Liver (tissue), 9 donors: Measurements from ENCODE around the gene JAGN1. TPM values are rescaled to one million over a fixed set of nuclear protein-coding genes. Genes with fewer than 3 reads are reported as not detected.

Source experiments
- DNase-seq: peaks from one replicate; pipeline ENCODE4 v3.0.0-alpha.2; 2017; ENCODE audit warnings: low spot score
- H3K27ac ChIP-seq, 2 donors: one replicate each; pipeline ENCODE4 v1.7.0; 2013; ENCODE audit warnings: inconsistent platforms in 2 of 2, low read length in 2 of 2, control low read depth in 1 of 2, low read depth in 1 of 2, mild to moderate bottlenecking in 1 of 2
- H3K27me3 ChIP-seq, 4 donors: one replicate each; pipeline versions ENCODE4 v1.6.1 to v1.7.0; 2013; ENCODE audit warnings: low read length in 3 of 4, inconsistent platforms in 1 of 4, mild to moderate bottlenecking in 1 of 4, moderate library complexity in 1 of 4; ENCODE audit not compliant: control insufficient read depth in 4 of 4, insufficient read depth in 4 of 4
- H3K36me3 ChIP-seq, 4 donors: one replicate each; pipeline versions ENCODE4 v1.6.1 to v1.7.0; 2013; ENCODE audit warnings: low read length in 3 of 4, mild to moderate bottlenecking in 3 of 4, low read depth in 1 of 4, moderate library complexity in 1 of 4; ENCODE audit not compliant: control insufficient read depth in 4 of 4, insufficient read depth in 3 of 4
- H3K4me1 ChIP-seq, 4 donors: one replicate each; pipeline versions ENCODE4 v1.6.1 to v1.7.0; 2013; ENCODE audit warnings: low read length in 3 of 4, mild to moderate bottlenecking in 3 of 4, moderate library complexity in 1 of 4; ENCODE audit not compliant: control insufficient read depth in 4 of 4, insufficient read depth in 4 of 4
- H3K4me3 ChIP-seq, 3 donors: one replicate each; pipeline versions ENCODE4 v1.6.1 to v1.7.0; 2013; ENCODE audit warnings: low read length in 3 of 3, control low read depth in 1 of 3, low read depth in 1 of 3, mild to moderate bottlenecking in 1 of 3
- H3K9ac ChIP-seq, 2 donors: one replicate each; pipeline ENCODE4 v1.7.0; 2013; ENCODE audit warnings: low read length in 2 of 2, mild to moderate bottlenecking in 2 of 2, moderate library complexity in 2 of 2, control low read depth in 1 of 2, low read depth in 1 of 2
- H3K9me3 ChIP-seq, 4 donors: one replicate each; pipeline versions ENCODE4 v1.6.1 to v1.7.0; 2013; ENCODE audit warnings: low read length in 3 of 4; ENCODE audit not compliant: control insufficient read depth in 4 of 4
- CTCF ChIP-seq: fragments of 150-350 bp; IDR thresholded peaks from 2 replicates; pipeline ENCODE4 v1.5.1; 2017; ENCODE audit warnings: improper control_type of control experiment, low read depth, low read length; ENCODE audit not compliant: missing input control
- EGR1 ChIP-seq, 2 donors: IDR thresholded peaks; 2 replicates each; pipeline ENCODE4 v1.6.1; 2016 to 2018; ENCODE audit warnings: antibody characterized with exemption in 2 of 2, low read depth in 2 of 2
- FOXA1 ChIP-seq: IDR thresholded peaks from 2 replicates; pipeline ENCODE4 v1.6.1; 2016; ENCODE audit warnings: antibody characterized with exemption
- FOXA2 ChIP-seq: IDR thresholded peaks from 2 replicates; pipeline ENCODE4 v1.6.1; 2016; ENCODE audit warnings: antibody characterized with exemption
- GABPA ChIP-seq, 2 donors: IDR thresholded peaks in 1 of 2; conservative IDR thresholded peaks in 1 of 2; 2 replicates each; pipeline ENCODE4 v1.6.1; 2016; ENCODE audit warnings: antibody characterized with exemption in 2 of 2, mild to moderate bottlenecking in 1 of 2, moderate library complexity in 1 of 2
- HNF4A ChIP-seq, 2 donors: conservative IDR thresholded peaks; 2 replicates each; pipeline ENCODE4 v1.6.1; 2016; ENCODE audit warnings: antibody characterized with exemption in 2 of 2, mild to moderate bottlenecking in 2 of 2
- HNF4G ChIP-seq: IDR thresholded peaks from 2 replicates; pipeline ENCODE4 v1.6.1; 2016; ENCODE audit warnings: antibody characterized with exemption
- JUND ChIP-seq, 2 donors: IDR thresholded peaks; 2 replicates each; pipeline ENCODE4 v1.6.1; 2016; ENCODE audit warnings: antibody characterized with exemption in 2 of 2
- MAX ChIP-seq: IDR thresholded peaks from 2 replicates; pipeline ENCODE4 v1.6.1; 2016; ENCODE audit warnings: antibody characterized with exemption
- NR2F2 ChIP-seq: IDR thresholded peaks from 2 replicates; pipeline ENCODE4 v1.6.1; 2016; ENCODE audit warnings: antibody characterized with exemption
- REST ChIP-seq: IDR thresholded peaks from 2 replicates; pipeline ENCODE4 v1.6.1; 2016; ENCODE audit warnings: antibody characterized with exemption, mild to moderate bottlenecking
- RXRA ChIP-seq, 2 donors: IDR thresholded peaks; 2 replicates each; pipeline ENCODE4 v1.6.1; 2017 to 2018; ENCODE audit warnings: antibody characterized with exemption in 2 of 2, mild to moderate bottlenecking in 1 of 2
- SP1 ChIP-seq: IDR thresholded peaks from 2 replicates; pipeline ENCODE4 v1.6.1; 2018; ENCODE audit warnings: antibody characterized with exemption, mild to moderate bottlenecking
- TAF1 ChIP-seq: conservative IDR thresholded peaks from 2 replicates; pipeline ENCODE4 v1.6.1; 2016; ENCODE audit warnings: antibody characterized with exemption, mild to moderate bottlenecking
- ZBTB33 ChIP-seq: IDR thresholded peaks from 2 replicates; pipeline ENCODE4 v1.6.1; 2016; ENCODE audit warnings: antibody characterized with exemption
- WGBS: extraction: QIAGEN DNeasy Blood & Tissue Kit; methylation state at CpG from one replicate; pipeline ENCODE4 v1.1.7; 2013; 5-methylcytosine and 5-hydroxymethylcytosine counted together
- polyA plus RNA-seq, 2 donors: library from polyadenylated mRNA; stranded (reverse) in 1 of 2; unstranded in 1 of 2; fragments of 200-250 nt in 1 of 2; fragments of >200 nt in 1 of 2; fragmentation: Nextera tagmentation in 1 of 2; extraction: Ambion mirVana in 1 of 2; gene quantifications; one replicate each; pipeline versions ENCODE4 v1.2.1 to v1.2.3, GENCODE V29; 2013 to 2015
- total RNA-seq, 2 donors: library from RNA; depleted of rRNA; stranded (reverse); fragments of >200 nt; gene quantifications; one replicate each; pipeline ENCODE4 v1.2.3, GENCODE V29; 2014
- donor health status: healthy.
- donor health status: healthy.
- donor health status: healthy.
- donor health status: healthy.
- donor health status: healthy.

JAGN1 gene
- total and polyA plus RNA-seq, 4 donors = 18.0 to 46.8 (median 30.6) TPM

GRCh38 chr3:9935966-9936510 is 45.6 kb downstream of the JAGN1 start:
- no peaks in the 10 kb centered on the region for H3K9me3 ChIP-seq
- DNase-seq = no peak
- no peak overlapping the region for H3K4me3 ChIP-seq
- 90% methylated on average over 5 of the region's 5 CpGs for WGBS
- peaks cover 4 to 29% (median 22%) of the 10 kb centered on the region in 4 donors for H3K4me1 ChIP-seq
- TF ChIP-seq NR2F2 = no peak
- TF ChIP-seq FOXA1 = no peak
- no peak for TF ChIP-seq FOXA2
- TF ChIP-seq EGR1 (IDR thresholded peaks at IDR 0.05; ENCODE audit: low read depth in 2 of 2) = no peak
- no peak for TF ChIP-seq ZBTB33
- TF ChIP-seq HNF4G = no peak
- TF ChIP-seq HNF4A (conservative IDR thresholded peaks at IDR 0.05) = no peak
- TF ChIP-seq CTCF = no peak
- no peak for TF ChIP-seq REST
- TF ChIP-seq TAF1 = no peak
- TF ChIP-seq SP1 = no peak
- TF ChIP-seq RXRA (IDR thresholded peaks at IDR 0.05) = no peak
- no peak for TF ChIP-seq JUND (IDR thresholded peaks at IDR 0.05)
- no peak for TF ChIP-seq MAX
- H3K9ac ChIP-seq = no peak overlapping the region
- peaks cover 0 to 22% (median 13%) of the 10 kb centered on the region in 4 donors for H3K36me3 ChIP-seq
- no peaks in the 10 kb centered on the region for H3K27me3 ChIP-seq
- H3K27ac ChIP-seq = no peak overlapping the region

GRCh38 chr3:9937486-9938238 is 47.3 kb downstream of the JAGN1 start:
- peaks cover 4 to 25% (median 19%) of the 10 kb centered on the region in 4 donors for H3K4me1 ChIP-seq
- 95% methylated on average over 13 of the region's 13 CpGs for WGBS
- no peaks in the 10 kb centered on the region for H3K27me3 ChIP-seq
- DNase-seq = no peak
- no peak overlapping the region for H3K4me3 ChIP-seq
- H3K27ac ChIP-seq = no peak overlapping the region
- peaks cover 0 to 29% (median 17%) of the 10 kb centered on the region in 4 donors for H3K36me3 ChIP-seq
- no peaks in the 10 kb centered on the region for H3K9me3 ChIP-seq
- no peak overlapping the region for H3K9ac ChIP-seq
- TF ChIP-seq GABPA (IDR thresholded peaks at IDR 0.05 in 1 of 2, conservative IDR thresholded peaks at IDR 0.05 in 1 of 2) (no peak), CTCF (no peak), FOXA1 (no peak), EGR1 (IDR thresholded peaks at IDR 0.05; ENCODE audit: low read depth in 2 of 2) (no peak), RXRA (IDR thresholded peaks at IDR 0.05) (no peak), ZBTB33 (no peak)
